ENCODE data around the gene TMEM233.

Gene TMEM233

DNA sequence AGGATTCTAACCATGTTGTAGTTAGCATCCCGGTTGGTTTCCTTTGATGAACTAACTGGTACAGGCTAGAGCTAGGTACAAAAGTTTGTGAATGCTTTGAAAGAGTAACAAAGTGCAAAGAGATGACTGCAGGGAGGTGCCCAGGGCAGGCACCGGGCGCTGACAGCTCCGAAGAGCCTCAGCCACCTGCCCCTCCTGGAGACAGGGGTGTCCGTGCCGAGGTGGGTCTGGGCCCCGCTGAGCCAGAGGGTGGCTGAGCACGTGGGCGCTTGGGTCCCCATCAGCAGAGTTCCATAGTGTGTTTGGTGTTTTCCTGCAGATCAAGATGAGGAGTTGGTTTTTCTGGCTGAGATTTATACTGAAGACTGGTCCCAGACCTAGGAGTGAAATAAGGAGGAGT is 94.3 kb downstream of the TMEM233 start:
- no peak overlapping the region for H3K4me3 ChIP-seq (ENCODE audit: low read depth, low read length)
- DNase-seq (ENCODE audit: low read depth), result no peak
- TF ChIP-seq, protein P1, sequence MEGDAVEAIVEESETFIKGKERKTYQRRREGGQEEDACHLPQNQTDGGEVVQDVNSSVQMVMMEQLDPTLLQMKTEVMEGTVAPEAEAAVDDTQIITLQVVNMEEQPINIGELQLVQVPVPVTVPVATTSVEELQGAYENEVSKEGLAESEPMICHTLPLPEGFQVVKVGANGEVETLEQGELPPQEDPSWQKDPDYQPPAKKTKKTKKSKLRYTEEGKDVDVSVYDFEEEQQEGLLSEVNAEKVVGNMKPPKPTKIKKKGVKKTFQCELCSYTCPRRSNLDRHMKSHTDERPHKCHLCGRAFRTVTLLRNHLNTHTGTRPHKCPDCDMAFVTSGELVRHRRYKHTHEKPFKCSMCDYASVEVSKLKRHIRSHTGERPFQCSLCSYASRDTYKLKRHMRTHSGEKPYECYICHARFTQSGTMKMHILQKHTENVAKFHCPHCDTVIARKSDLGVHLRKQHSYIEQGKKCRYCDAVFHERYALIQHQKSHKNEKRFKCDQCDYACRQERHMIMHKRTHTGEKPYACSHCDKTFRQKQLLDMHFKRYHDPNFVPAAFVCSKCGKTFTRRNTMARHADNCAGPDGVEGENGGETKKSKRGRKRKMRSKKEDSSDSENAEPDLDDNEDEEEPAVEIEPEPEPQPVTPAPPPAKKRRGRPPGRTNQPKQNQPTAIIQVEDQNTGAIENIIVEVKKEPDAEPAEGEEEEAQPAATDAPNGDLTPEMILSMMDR (IDR thresholded peaks at IDR 0.05; ENCODE audit: insufficient read depth, low read depth, low read length, missing control alignments), result no peak

DNA sequence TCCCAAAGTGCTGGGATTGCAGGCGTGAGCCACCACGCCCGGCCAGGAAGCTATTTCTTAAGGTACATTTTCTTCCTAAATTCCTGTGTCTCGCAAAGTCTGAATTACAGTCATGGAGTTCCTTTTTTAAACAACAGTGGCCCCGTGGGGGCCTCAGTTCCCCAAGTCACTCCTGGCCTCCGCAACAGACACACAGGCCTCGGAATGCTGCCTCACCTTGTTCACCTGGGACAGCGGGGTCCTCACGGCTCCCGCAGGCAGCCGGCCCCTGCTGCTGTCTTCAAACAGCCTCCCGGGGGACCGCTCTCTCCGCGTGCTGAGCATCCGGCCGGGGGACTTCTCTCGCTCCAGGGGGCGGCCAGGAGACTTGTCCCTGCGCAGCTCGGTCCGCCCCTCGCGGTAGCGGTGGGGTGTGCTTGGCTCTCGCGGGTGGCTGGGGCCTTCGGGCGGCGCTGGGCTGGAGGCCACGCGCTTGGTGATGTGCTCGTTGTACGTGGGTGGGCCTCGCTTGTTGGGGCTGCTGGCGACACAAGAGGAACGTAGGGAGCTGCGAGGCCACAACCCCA is 96.4 kb downstream of the TMEM233 start:
- DNase-seq (ENCODE audit: low read depth), result no peak
- H3K4me3 ChIP-seq (ENCODE audit: low read depth, low read length), result no peak overlapping the region
- TF ChIP-seq, protein P1 (IDR thresholded peaks at IDR 0.05; ENCODE audit: insufficient read depth, low read depth, low read length, missing control alignments), result no peak

DNA sequence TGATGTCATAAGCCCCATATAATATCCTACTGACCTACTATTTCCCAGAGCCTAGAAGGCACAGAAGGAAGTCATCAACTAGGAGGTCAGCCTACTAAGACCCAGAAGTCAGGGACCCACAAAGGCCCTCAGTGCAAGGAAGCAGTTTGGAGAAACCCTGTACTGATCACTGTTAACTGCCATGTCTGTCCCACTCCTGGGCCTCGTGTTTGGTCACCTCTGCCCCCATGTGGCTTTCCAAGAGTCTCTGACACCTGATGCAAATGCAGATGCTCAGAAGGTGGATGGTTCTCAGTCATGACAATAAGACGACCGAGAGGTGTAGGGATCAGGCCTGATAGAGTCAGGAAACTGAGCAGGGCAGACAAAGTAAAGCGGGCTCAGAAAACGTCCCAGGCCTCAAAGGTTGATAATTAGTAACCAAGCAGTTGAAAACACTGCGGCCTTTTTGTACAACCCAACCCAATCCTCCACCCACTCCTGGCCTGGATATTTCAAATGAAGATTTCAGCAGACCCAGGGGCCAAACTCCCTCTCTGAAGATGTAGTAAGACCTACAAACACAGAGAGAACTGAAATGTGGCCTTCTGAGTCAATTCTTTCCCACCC is 97.7 kb downstream of the TMEM233 start:
- DNase-seq (ENCODE audit: low read depth), result no peak
- TF ChIP-seq, protein P1 (IDR thresholded peaks at IDR 0.05; ENCODE audit: insufficient read depth, low read depth, low read length, missing control alignments), result no peak
- no peak overlapping the region for H3K4me3 ChIP-seq (ENCODE audit: low read depth, low read length)

DNA sequence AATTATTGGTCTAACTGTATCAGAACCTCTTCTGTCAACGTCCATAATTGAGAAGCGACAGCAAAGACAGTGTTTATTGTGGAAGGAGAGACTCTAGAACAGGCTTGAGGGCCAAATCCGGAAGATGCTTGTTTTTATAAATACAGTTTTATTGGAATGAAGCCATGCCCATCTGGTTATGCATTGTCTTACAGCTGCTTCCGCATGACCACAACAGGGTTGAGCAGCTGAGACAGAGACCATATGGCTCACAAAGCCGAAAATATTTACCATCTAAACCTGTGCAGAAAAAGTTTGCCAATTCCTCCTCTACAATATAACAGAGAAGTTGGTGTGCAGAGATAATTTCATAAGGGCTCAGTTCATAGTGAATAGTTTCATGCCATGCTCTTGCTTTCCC is 98.8 kb downstream of the TMEM233 start:
- DNase-seq (ENCODE audit: low read depth), result no peak
- TF ChIP-seq, protein P1 (IDR thresholded peaks at IDR 0.05; ENCODE audit: insufficient read depth, low read depth, low read length, missing control alignments), result no peak
- no peak overlapping the region for H3K4me3 ChIP-seq (ENCODE audit: low read depth, low read length)
